IMR-90 (cell line): Measurements from ENCODE around the gene RHOB. TPM values are rescaled to one million over a fixed set of nuclear protein-coding genes. Genes with fewer than 3 reads are reported as not detected.

Experiments used
- ATAC-seq: fragments of 200-7000 bp; cut with Tn5 transposase; 2 replicates; pipeline ENCODE4 v1.9.1; 2020; ENCODE audit warnings: low read depth, mild to moderate bottlenecking, moderate library complexity
- BruUV-seq: library from RNA; stranded (reverse); fragments of 400-500 nt; replicated peaks from 2 replicates; lab custom pipeline; 2021; lab: Mats Ljungman, UMichigan
- CTCF ChIA-PET: fragments of 300-600 bp; formaldehyde crosslinking; extraction: SDS; loops from one replicate; lab custom pipeline; 2021; ENCODE audit warnings: antibody characterized with exemption; lab: Yijun Ruan, JAX
- POLR2A ChIA-PET: fragments of 300-600 bp; sonication (Branson Sonifier 250); formaldehyde crosslinking; loops from one replicate; lab custom pipeline; 2022; ENCODE audit warnings: antibody characterized with exemption; ENCODE audit not compliant: unreplicated experiment; lab: Charles Lee
- DNase-seq: peaks from one replicate; pipeline ENCODE4 v3.0.0; 2013
- H2AFZ ChIP-seq: replicated peaks from 2 replicates; pipeline ENCODE3; 2013; ENCODE audit warnings: low read length, mild to moderate bottlenecking; ENCODE audit not compliant: poor library complexity
- H2AK5ac ChIP-seq: 2 replicates; pipeline ENCODE4 v1.6.1; 2013; ENCODE audit warnings: low read depth, low read length, inconsistent platforms
- H2AK9ac ChIP-seq: replicated peaks from 2 replicates; pipeline ENCODE3; 2013; ENCODE audit warnings: mild to moderate bottlenecking, low read depth, low read length, moderate library complexity; ENCODE audit not compliant: poor library complexity
- H2BK120ac ChIP-seq: 2 replicates; pipeline ENCODE4 v1.6.1; 2013; ENCODE audit warnings: low read depth, low read length, inconsistent platforms
- H2BK15ac ChIP-seq: 3 replicates; pipeline ENCODE4 v1.6.1; 2013; ENCODE audit warnings: low read depth, low read length, inconsistent platforms
- H2BK20ac ChIP-seq: 2 replicates; pipeline ENCODE4 v1.6.1; 2013; ENCODE audit warnings: low read depth, mild to moderate bottlenecking, inconsistent platforms, low read length, moderate library complexity
- H2BK5ac ChIP-seq: 2 replicates; pipeline ENCODE4 v1.6.1; 2013; ENCODE audit warnings: mild to moderate bottlenecking, low read depth, low read length, inconsistent platforms; ENCODE audit not compliant: poor library complexity, severe bottlenecking
- H3K14ac ChIP-seq: replicated peaks from 2 replicates; pipeline ENCODE4 v1.6.1; 2013; ENCODE audit warnings: low read depth, low read length, inconsistent platforms
- H3K18ac ChIP-seq: 2 replicates; pipeline ENCODE4 v1.6.1; 2013; ENCODE audit warnings: low read depth, low read length, control low read depth
- H3K23ac ChIP-seq: 2 replicates; pipeline ENCODE4 v1.6.1; 2013; ENCODE audit warnings: low read depth, low read length, inconsistent platforms
- H3K27ac ChIP-seq: 2 replicates; pipeline ENCODE4 v1.5.1; 2013; ENCODE audit warnings: mild to moderate bottlenecking, control low read depth, low read length; ENCODE audit not compliant: insufficient read depth
- H3K27me3 ChIP-seq: 2 replicates; pipeline ENCODE4 v1.6.1; 2013; ENCODE audit warnings: low read length; ENCODE audit not compliant: control insufficient read depth, insufficient read depth
- H3K36me3 ChIP-seq: 2 replicates; pipeline ENCODE4 v1.6.1; 2013; ENCODE audit warnings: low read length, mixed read lengths; ENCODE audit not compliant: control insufficient read depth, insufficient read depth
- H3K4ac ChIP-seq: 2 replicates; pipeline ENCODE4 v1.6.1; 2013; ENCODE audit warnings: low read depth, low read length, inconsistent platforms
- H3K4me1 ChIP-seq: 2 replicates; pipeline ENCODE4 v1.6.1; 2013; ENCODE audit warnings: low read length, mixed read lengths; ENCODE audit not compliant: control insufficient read depth, insufficient read depth
- H3K4me2 ChIP-seq: 2 replicates; pipeline ENCODE4 v1.6.1; 2013; ENCODE audit warnings: low read depth, mild to moderate bottlenecking, control low read depth, low read length, moderate library complexity
- H3K4me3 ChIP-seq: 2 replicates; pipeline ENCODE4 v1.5.1; 2013; ENCODE audit warnings: low read depth, mild to moderate bottlenecking, control low read depth, low read length, moderate library complexity; ENCODE audit not compliant: insufficient read depth
- H3K56ac ChIP-seq: 2 replicates; pipeline ENCODE4 v1.6.1; 2013; ENCODE audit warnings: low read length, inconsistent platforms; ENCODE audit not compliant: insufficient read depth; ENCODE audit errors: extremely low read depth
- H3K79me1 ChIP-seq, 2 experiments: 2 replicates each; pipeline ENCODE4 v1.6.1; 2013; ENCODE audit warnings: low read length in 2 of 2, inconsistent platforms in 1 of 2, low read depth in 1 of 2
- H3K9ac ChIP-seq: 2 replicates; pipeline ENCODE4 v1.6.1; 2013; ENCODE audit warnings: low read depth, low read length, control low read depth
- H3K9me1 ChIP-seq: 2 replicates; pipeline ENCODE4 v1.6.1; 2013; ENCODE audit warnings: low read length, inconsistent platforms; ENCODE audit not compliant: insufficient read depth
- H3K9me3 ChIP-seq: 2 replicates; pipeline ENCODE4 v1.6.1; 2013; ENCODE audit warnings: low read length; ENCODE audit not compliant: control insufficient read depth, insufficient read depth
- H4K20me1 ChIP-seq: 2 replicates; pipeline ENCODE4 v1.6.1; 2013; ENCODE audit warnings: low read length, inconsistent platforms; ENCODE audit not compliant: insufficient read depth
- H4K5ac ChIP-seq: 2 replicates; pipeline ENCODE4 v1.6.1; 2013; ENCODE audit warnings: mild to moderate bottlenecking, low read depth, low read length, control low read depth
- H4K8ac ChIP-seq, 2 experiments: 2 replicates each; pipeline ENCODE4 v1.6.1; 2013; ENCODE audit warnings: low read depth in 2 of 2, low read length in 2 of 2, control low read depth in 1 of 2, inconsistent platforms in 1 of 2
- H4K91ac ChIP-seq: 2 replicates; pipeline ENCODE4 v1.6.1; 2013; ENCODE audit warnings: low read depth, low read length, inconsistent platforms; ENCODE audit not compliant: insufficient read depth
- BHLHE40 ChIP-seq: fragments of 150-350 bp; IDR thresholded peaks from 2 replicates; pipeline ENCODE4 v1.6.1; 2016; ENCODE audit warnings: mild to moderate bottlenecking, low read depth, low read length
- CEBPB ChIP-seq: IDR thresholded peaks from 2 replicates; pipeline ENCODE4 v1.6.1; 2012; ENCODE audit warnings: low read depth, low read length, improper control_type of control experiment
- CHD1 ChIP-seq: IDR thresholded peaks from 2 replicates; pipeline ENCODE4 v1.6.1; 2012; ENCODE audit warnings: low read depth, low read length, improper control_type of control experiment
- CTCF ChIP-seq: conservative IDR thresholded peaks from 2 replicates; pipeline ENCODE4 v1.5.1; 2012; ENCODE audit warnings: mild to moderate bottlenecking, low read depth, low read length, improper control_type of control experiment
- FOS ChIP-seq: fragments of 150-350 bp; IDR thresholded peaks from 2 replicates; pipeline ENCODE4 v1.6.1; 2016; ENCODE audit warnings: low read depth, low read length
- MAZ ChIP-seq: IDR thresholded peaks from 2 replicates; pipeline ENCODE4 v1.6.1; 2012; ENCODE audit warnings: low read depth, mild to moderate bottlenecking, low read length, improper control_type of control experiment, moderate library complexity, borderline replicate concordance
- POLR2A ChIP-seq: IDR thresholded peaks from 2 replicates; pipeline ENCODE4 v1.6.1; 2012; ENCODE audit warnings: mild to moderate bottlenecking, low read depth, low read length
- RCOR1 ChIP-seq: IDR thresholded peaks from 2 replicates; pipeline ENCODE4 v1.6.1; 2012; ENCODE audit warnings: mild to moderate bottlenecking, low read length, improper control_type of control experiment; ENCODE audit not compliant: insufficient replicate concordance
- RFX5 ChIP-seq: IDR thresholded peaks from 2 replicates; pipeline ENCODE4 v1.8.0; 2012; ENCODE audit warnings: low read depth, mild to moderate bottlenecking, low read length, moderate library complexity
- SMC3 ChIP-seq: fragments of 150-350 bp; IDR thresholded peaks from 2 replicates; pipeline ENCODE4 v1.6.1; 2016; ENCODE audit warnings: low read depth, mild to moderate bottlenecking, antibody characterized with exemption, low read length, moderate library complexity
- USF2 ChIP-seq: fragments of 150-350 bp; IDR thresholded peaks from 2 replicates; pipeline ENCODE4 v1.6.1; 2017; ENCODE audit warnings: mild to moderate bottlenecking, antibody characterized with exemption, low read length, low read depth
- WGBS, 2 experiments: methylation state at CpG; one replicate each; pipeline versions ENCODE4 v1.1.5 to v1.1.7; 2013; ENCODE audit warnings: missing lambda C conversion rate in 2 of 2; ENCODE audit not compliant: insufficient read length in 1 of 2; ENCODE audit errors: extremely low coverage in 2 of 2; 5-methylcytosine and 5-hydroxymethylcytosine counted together
- dilution Hi-C: fragments of 300-500 bp; cut with HindIII; formaldehyde crosslinking; loops from one replicate; pipeline ENCODE4 v1.14.3; 2018; ENCODE audit warnings: low sequenced_read_pairs; ENCODE audit not compliant: unreplicated experiment
- in situ Hi-C: fragments of 300-500 bp; cut with MboI; formaldehyde crosslinking; loops from 3 replicates; pipeline ENCODE4 v1.14.3; 2019; ENCODE audit warnings: low sequenced_read_pairs, inconsistent platforms, mixed read lengths
- intact Hi-C: fragments of 100-400 bp; cut with micrococcal nuclease; formaldehyde crosslinking; loops from 2 replicates; pipeline ENCODE4 v1.10.0; 2022
- polyA plus RNA-seq, 3 experiments: library from polyadenylated mRNA; depleted of rRNA; stranded (reverse); fragments of >200 nt; gene quantifications; 2 replicates each; pipeline ENCODE4 v1.2.3, GENCODE V29; 2012; ENCODE audit warnings: low replicate concordance in 1 of 3
- total RNA-seq: library from RNA; depleted of rRNA; stranded (reverse); fragments of >200 nt; gene quantifications from 2 replicates; pipeline ENCODE4 v1.2.3, GENCODE V29; 2012

The RHOB gene
- total and polyA plus RNA-seq, 2 of the 4 experiments (the other 2 are of a cell fraction) = 112 to 149 TPM

- dilution Hi-C loops (no loop called here), intact Hi-C loops (no loop called here), in situ Hi-C loops (no loop called here)
- no peaks in the 10 kb centered on the region for H3K9me3 ChIP-seq
- no peak overlapping the region for H2BK15ac ChIP-seq
- H3K14ac ChIP-seq = no peak overlapping the region
- no peak overlapping the region for H2AK9ac ChIP-seq
- no peak for ATAC-seq
- H3K9me1 ChIP-seq = no peaks in the 10 kb centered on the region
- peaks cover 11% of the 10 kb centered on the region for H3K27me3 ChIP-seq
- H4K20me1 ChIP-seq = no peaks in the 10 kb centered on the region
- no peak overlapping the region for H3K56ac ChIP-seq
- ChIA-PET CTCF (no interaction called here), POLR2A (no interaction called here)
- no peak overlapping the region for H2BK20ac ChIP-seq
- no peak overlapping the region for H3K23ac ChIP-seq
- H3K4ac ChIP-seq = no peak overlapping the region
- H2BK120ac ChIP-seq = no peak overlapping the region
- H3K4me1 ChIP-seq = peaks cover 3% of the 10 kb centered on the region
- WGBS, 2 experiments = 88% methylated on average over 3 of the region's 7 CpGs; no CpG with 5 or more reads in 1 of the 2 experiments
- no peak overlapping the region for H3K9ac ChIP-seq
- no peak for DNase-seq
- H2AK5ac ChIP-seq = no peak overlapping the region
- no peak overlapping the region for H3K27ac ChIP-seq
- H4K5ac ChIP-seq = no peak overlapping the region
- no peaks in the 10 kb centered on the region for H3K36me3 ChIP-seq
- H3K18ac ChIP-seq = no peak overlapping the region
- no peak overlapping the region for H2BK5ac ChIP-seq
- no peak for TF ChIP-seq FOS
- no peak for TF ChIP-seq POLR2A
- TF ChIP-seq USF2 = no peak
- no peak for TF ChIP-seq BHLHE40
- TF ChIP-seq RCOR1 = no peak
- no peak for TF ChIP-seq CHD1
- no peak for TF ChIP-seq CTCF
- TF ChIP-seq MAZ = no peak
- TF ChIP-seq CEBPB = no peak
- no peak for TF ChIP-seq RFX5
- no peak for TF ChIP-seq SMC3
- BruUV-seq = no TSS peak
- no peak overlapping the region for H2AFZ ChIP-seq
- no peak overlapping the region for H4K8ac ChIP-seq
- H3K4me2 ChIP-seq = no peak overlapping the region
- no peaks in the 10 kb centered on the region for H3K79me1 ChIP-seq
- H4K91ac ChIP-seq = no peak overlapping the region
- H3K4me3 ChIP-seq = no peak overlapping the region
Observed at GRCh38 chr2:20483194-20483895, 36.5 kb downstream of the RHOB start.
